ENCODE measurements around the gene SLC29A1.

- no peak for TF ChIP-seq POLR2AphosphoS5 (IDR thresholded peaks at IDR 0.05)
- TF ChIP-seq, protein P1, sequence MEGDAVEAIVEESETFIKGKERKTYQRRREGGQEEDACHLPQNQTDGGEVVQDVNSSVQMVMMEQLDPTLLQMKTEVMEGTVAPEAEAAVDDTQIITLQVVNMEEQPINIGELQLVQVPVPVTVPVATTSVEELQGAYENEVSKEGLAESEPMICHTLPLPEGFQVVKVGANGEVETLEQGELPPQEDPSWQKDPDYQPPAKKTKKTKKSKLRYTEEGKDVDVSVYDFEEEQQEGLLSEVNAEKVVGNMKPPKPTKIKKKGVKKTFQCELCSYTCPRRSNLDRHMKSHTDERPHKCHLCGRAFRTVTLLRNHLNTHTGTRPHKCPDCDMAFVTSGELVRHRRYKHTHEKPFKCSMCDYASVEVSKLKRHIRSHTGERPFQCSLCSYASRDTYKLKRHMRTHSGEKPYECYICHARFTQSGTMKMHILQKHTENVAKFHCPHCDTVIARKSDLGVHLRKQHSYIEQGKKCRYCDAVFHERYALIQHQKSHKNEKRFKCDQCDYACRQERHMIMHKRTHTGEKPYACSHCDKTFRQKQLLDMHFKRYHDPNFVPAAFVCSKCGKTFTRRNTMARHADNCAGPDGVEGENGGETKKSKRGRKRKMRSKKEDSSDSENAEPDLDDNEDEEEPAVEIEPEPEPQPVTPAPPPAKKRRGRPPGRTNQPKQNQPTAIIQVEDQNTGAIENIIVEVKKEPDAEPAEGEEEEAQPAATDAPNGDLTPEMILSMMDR (IDR thresholded peaks at IDR 0.05), result no peak
Observed at GRCh38 chr6:44235269-44235668, 11.9 kb downstream of the SLC29A1 start.

Data from breast epithelium (tissue), 3 donors.